Lung (tissue), 12 donors: Measurements from ENCODE around the gene BASP1. TPM values are rescaled to one million over a fixed set of nuclear protein-coding genes. Genes with fewer than 3 reads are reported as not detected.

Source experiments
- ATAC-seq: fragments of 200-7000 bp; cut with Tn5 transposase; one replicate; pipeline ENCODE4 v1.9.1; 2020; ENCODE audit warnings: moderate number of reproducible peaks; ENCODE audit not compliant: insufficient read depth, low FRiP score
- DNase-seq, 3 donors: peaks; one replicate each; pipeline ENCODE4 v3.0.0-alpha.2; 2013 to 2017
- H3K27ac ChIP-seq, 2 donors: one replicate each; pipeline ENCODE4 v1.5.1; 2013; ENCODE audit warnings: mild to moderate bottlenecking in 2 of 2, moderate library complexity in 2 of 2, control low read depth in 1 of 2, inconsistent platforms in 1 of 2, low read depth in 1 of 2, low read length in 1 of 2
- H3K27me3 ChIP-seq, 3 donors: one replicate each; pipeline ENCODE4 v1.5.1; 2013; ENCODE audit warnings: low read length in 2 of 3; ENCODE audit not compliant: control insufficient read depth in 3 of 3, insufficient read depth in 3 of 3
- H3K36me3 ChIP-seq, 4 donors: one replicate each; pipeline ENCODE4 v1.5.1; 2013; ENCODE audit warnings: low read length in 4 of 4, mild to moderate bottlenecking in 1 of 4, moderate library complexity in 1 of 4; ENCODE audit not compliant: control insufficient read depth in 4 of 4, insufficient read depth in 4 of 4
- H3K4me1 ChIP-seq, 5 donors: one replicate each; pipeline ENCODE4 v1.5.1; 2013; ENCODE audit warnings: low read length in 5 of 5, mild to moderate bottlenecking in 2 of 5, moderate library complexity in 1 of 5; ENCODE audit not compliant: control insufficient read depth in 5 of 5, insufficient read depth in 5 of 5
- H3K4me3 ChIP-seq: one replicate; pipeline ENCODE4 v1.5.1; 2013; ENCODE audit warnings: mild to moderate bottlenecking, control low read depth, moderate library complexity
- H3K9ac ChIP-seq, 2 donors: one replicate each; pipeline ENCODE4 v1.5.1; 2013; ENCODE audit warnings: low read length in 2 of 2, control low read depth in 1 of 2; ENCODE audit not compliant: insufficient read depth in 1 of 2
- H3K9me3 ChIP-seq, 4 donors: one replicate each; pipeline ENCODE4 v1.5.1; 2013; ENCODE audit warnings: low read length in 3 of 4, mild to moderate bottlenecking in 1 of 4, moderate library complexity in 1 of 4; ENCODE audit not compliant: control insufficient read depth in 4 of 4, insufficient read depth in 3 of 4
- CTCF ChIP-seq: IDR thresholded peaks from 2 replicates; pipeline ENCODE4 v1.5.1; 2012; ENCODE audit warnings: mild to moderate bottlenecking; ENCODE audit errors: control extremely low read depth, extremely low read depth
- WGBS, 2 donors: extraction: QIAGEN DNeasy Blood & Tissue Kit; methylation state at CpG; one replicate each; pipeline ENCODE4 v1.1.7; 2013; 5-methylcytosine and 5-hydroxymethylcytosine counted together
- polyA plus RNA-seq, 2 donors: library from polyadenylated mRNA; stranded (reverse); fragments of 200-250 nt; gene quantifications; one replicate each; pipeline ENCODE4 v1.2.1, GENCODE V29; 2013
- total RNA-seq, 2 donors: library from RNA; depleted of rRNA in 1 of 2; stranded (reverse); fragments of >200 nt in 1 of 2; gene quantifications; one replicate each; pipeline ENCODE4 v1.2.1, GENCODE V29; 2014 to 2021
- donor health status: control.
- donor health status: control.
- donor health status: Bipolar disorder and iron deficiency.
- donor health status: healthy.
- donor health status: DM: yes; HTN: yes; CAD: no.

Gene BASP1
- total and polyA plus RNA-seq, 4 donors, result 12.7 to 118 (median 33.2) TPM

GRCh38 chr5:17185349-17185748 is 32.1 kb upstream of the BASP1 start:
- Histone ChIP-seq H3K9ac (no peak overlapping the region), H3K36me3 (no peaks in the 10 kb centered on the region), H3K27me3 (no peaks in the 10 kb centered on the region), H3K9me3 (no peaks in the 10 kb centered on the region), H3K4me1 (peaks cover 4 to 53% (median 11%) of the 10 kb centered on the region in 5 donors), H3K4me3 (no peak overlapping the region), H3K27ac (no peak overlapping the region)
- no peak for ATAC-seq
- DNase-seq, result no peak
- WGBS, 2 donors, result 83 to 93% methylated on average over 3 of the region's 3 CpGs
- no peak for TF ChIP-seq CTCF

- TF ChIP-seq CTCF, result no peak
- H3K4me3 ChIP-seq, result no peak overlapping the region
- peaks cover 4 to 57% (median 10%) of the 10 kb centered on the region in 5 donors for H3K4me1 ChIP-seq
- no peak overlapping the region for H3K27ac ChIP-seq
- H3K9me3 ChIP-seq, result no peaks in the 10 kb centered on the region
- ATAC-seq (no peak), DNase-seq (peak; percentile 79 to 96 (median 93))
- 30 to 50% methylated on average over 3 of the region's 3 CpGs for WGBS, 2 donors
- H3K36me3 ChIP-seq, result no peaks in the 10 kb centered on the region
- H3K27me3 ChIP-seq, result no peaks in the 10 kb centered on the region
- H3K9ac ChIP-seq, result peak overlapping the region in 1 of 2 donors; percentile 61
Measured at GRCh38 chr5:17185773-17186172, 31.7 kb upstream of the BASP1 start.

- no peak for TF ChIP-seq CTCF
- Histone ChIP-seq H3K9me3 (no peaks in the 10 kb centered on the region), H3K4me1 (peaks cover 4 to 60% (median 10%) of the 10 kb centered on the region in 5 donors), H3K4me3 (no peak overlapping the region), H3K27me3 (no peaks in the 10 kb centered on the region), H3K36me3 (no peaks in the 10 kb centered on the region), H3K27ac (peak overlapping the region in 1 of 2 donors; percentile 61), H3K9ac (peak overlapping the region in 1 of 2 donors; percentile 61)
- ATAC-seq, result no peak
- 75 to 78% methylated on average over 4 of the region's 4 CpGs for WGBS, 2 donors
- DNase-seq, result no peak
Measured at GRCh38 chr5:17186256-17186655, 31.2 kb upstream of the BASP1 start.
